HepG2 (cell line): ENCODE results near the gene MPIG6B. TPM values are rescaled to one million over a fixed set of nuclear protein-coding genes. Genes with fewer than 3 reads are reported as not detected.

Source experiments
- DZIP1 ChIP-seq: sonication (generic); formaldehyde crosslinking; IDR thresholded peaks from 2 replicates; pipeline ENCODE4 v1.5.0; 2020; ENCODE audit warnings: mild to moderate bottlenecking, missing genetic modification reagents
- EEA1 ChIP-seq: sonication (generic); formaldehyde crosslinking; IDR thresholded peaks from 2 replicates; pipeline ENCODE4 v1.5.1; 2020; ENCODE audit warnings: mild to moderate bottlenecking, missing genetic modification reagents, borderline replicate concordance
- GABPB1 ChIP-seq: IDR thresholded peaks from 2 replicates; pipeline ENCODE4 v1.6.1; 2016; ENCODE audit warnings: mild to moderate bottlenecking, missing genetic modification reagents, moderate library complexity, missing compliant biosample characterization
- HNRNPUL1 ChIP-seq: fragments of 200-400 bp; formaldehyde crosslinking; IDR thresholded peaks from 2 replicates; pipeline ENCODE4 v1.6.1; 2017; ENCODE audit warnings: low read depth, mild to moderate bottlenecking, low read length, moderate library complexity
- MXD1 ChIP-seq: sonication (generic); formaldehyde crosslinking; IDR thresholded peaks from 2 replicates; pipeline ENCODE4 v1.4.0; 2020; ENCODE audit warnings: mild to moderate bottlenecking, missing genetic modification reagents
- NFE2L1 ChIP-seq: sonication (generic); formaldehyde crosslinking; IDR thresholded peaks from 2 replicates; pipeline ENCODE4 v1.4.0; 2020; ENCODE audit warnings: missing genetic modification reagents, mild to moderate bottlenecking, borderline replicate concordance
- PCBP1 ChIP-seq: fragments of 200-400 bp; formaldehyde crosslinking; IDR thresholded peaks from 2 replicates; pipeline ENCODE4 v1.6.1; 2017; ENCODE audit warnings: mild to moderate bottlenecking, low read depth, low read length, borderline replicate concordance
- PHF20 ChIP-seq: sonication (generic); formaldehyde crosslinking; IDR thresholded peaks from 2 replicates; pipeline ENCODE4 v1.5.0; 2020; ENCODE audit warnings: mild to moderate bottlenecking, missing genetic modification reagents
- RFXAP ChIP-seq: sonication (generic); formaldehyde crosslinking; IDR thresholded peaks from 2 replicates; pipeline ENCODE4 v1.4.0; 2020; ENCODE audit warnings: missing genetic modification reagents, borderline replicate concordance
- SETDB1 ChIP-seq: sonication (generic); formaldehyde crosslinking; IDR thresholded peaks from 2 replicates; pipeline ENCODE4 v1.5.1; 2020; ENCODE audit warnings: missing genetic modification reagents, mild to moderate bottlenecking, borderline replicate concordance
- ZNF234 ChIP-seq: sonication (generic); formaldehyde crosslinking; conservative IDR thresholded peaks from 2 replicates; pipeline ENCODE4 v1.5.1; 2020; ENCODE audit warnings: mild to moderate bottlenecking, missing genetic modification reagents
- ZNF407 ChIP-seq: sonication (generic); formaldehyde crosslinking; IDR thresholded peaks from one replicate; pipeline ENCODE4 v1.5.1; 2020; ENCODE audit warnings: mild to moderate bottlenecking, missing genetic modification reagents; ENCODE audit errors: not compliant biosample characterization
- ZNF597 ChIP-seq: sonication (generic); formaldehyde crosslinking; IDR thresholded peaks from 2 replicates; pipeline ENCODE4 v1.5.0; 2020; ENCODE audit warnings: missing genetic modification reagents
- ZNF709 ChIP-seq: sonication (generic); formaldehyde crosslinking; IDR thresholded peaks from 2 replicates; pipeline ENCODE4 v1.5.0; 2020; ENCODE audit warnings: mild to moderate bottlenecking, missing genetic modification reagents
- polyA plus RNA-seq, 8 experiments: library from polyadenylated mRNA; depleted of rRNA in 3 of 8; stranded (reverse) in 7 of 8; unstranded in 1 of 8; fragments of >200 nt; fragmentation: Illumina TruSeq in 4 of 8; extraction: Trizol in 4 of 8; gene quantifications; 2 replicates each; pipeline versions ENCODE4 v1.2.1 to v1.2.3, GENCODE V29; 2011 to 2016; ENCODE audit warnings: low read depth in 4 of 8, missing spikeins in 1 of 8, mixed read lengths in 1 of 8; ENCODE audit not compliant: insufficient read depth in 1 of 8
- total RNA-seq, 5 experiments: library from RNA; depleted of rRNA; stranded (reverse); fragments of >200 nt; fragmentation: Illumina TruSeq; extraction: Trizol; gene quantifications; 2 replicates each; pipeline ENCODE4 v1.2.3, GENCODE V29; 2016; ENCODE audit warnings: low read depth in 1 of 5

MPIG6B gene
- total and polyA plus RNA-seq, 2 of the 13 experiments (the other 11 are each of a cell fraction or from before 2014, with no cell fraction given): not detected

- TF ChIP-seq DZIP1 (CRISPR knock-in tag) (no peak), NFE2L1 (peak; percentile 73; the same call in 1 of the 2 replicates), MXD1 (CRISPR knock-in tag) (peak; percentile 25; the same call in 1 of the 2 replicates), SETDB1 (CRISPR knock-in tag) (0 out of 2 replicates have a peak, but pooled peaks have one; percentile 42), GABPB1 (CRISPR knock-in tag) (peak; percentile 59; the same call in 1 of the 2 replicates), ZNF234 (peak; percentile 84), ZNF407 (no peak), HNRNPUL1 (peak; percentile 85; the same call in 1 of the 2 replicates), PCBP1 (peak; percentile 97; the same call in 1 of the 2 replicates), PHF20 (CRISPR knock-in tag) (no peak), ZNF709 (CRISPR knock-in tag) (peak; percentile 39; the same call in 1 of the 2 replicates), ZNF597 (no peak), EEA1 (CRISPR knock-in tag) (0 out of 2 replicates have a peak, but pooled peaks have one; percentile 55), RFXAP (CRISPR knock-in tag) (peak; percentile 16; the same call in 1 of the 2 replicates)
Measured at GRCh38 chr6:31729979-31730630, 6.9 kb downstream of the MPIG6B start (continued).
